GM19043 (cell line): ENCODE data around the gene NOL11.
"Not testable (repeated sequence)": the region's sequence is repeated elsewhere in the genome, so short reads cannot be mapped to it uniquely, and the experiment has no call there.

Experiments used
- ATAC-seq: cut with Tn5 transposase; IDR thresholded peaks from one replicate; pipeline ENCODE4 v1.9.1; 2021; ENCODE audit warnings: low read depth; ENCODE audit not compliant: unreplicated experiment

NOL11 gene

DNA sequence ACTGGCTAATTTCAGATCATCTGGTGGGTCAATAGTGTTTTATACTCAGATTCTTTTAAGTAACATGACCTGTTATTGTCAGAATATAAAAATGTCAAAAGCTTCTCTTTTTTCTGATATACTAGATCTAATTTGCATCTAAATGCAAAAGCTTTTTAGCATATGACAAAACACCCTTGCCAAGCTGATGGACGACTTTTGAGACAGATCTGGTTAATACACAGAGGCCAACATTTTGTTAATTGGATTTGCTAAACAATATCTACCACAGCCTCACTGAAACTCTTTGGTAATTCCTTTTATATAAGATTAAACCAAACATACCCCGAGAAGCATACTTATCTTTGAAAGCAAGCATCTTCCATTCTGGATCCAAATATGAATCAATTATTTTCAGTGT is 10.3 kb upstream of the NOL11 start:
- ATAC-seq = no peak

DNA sequence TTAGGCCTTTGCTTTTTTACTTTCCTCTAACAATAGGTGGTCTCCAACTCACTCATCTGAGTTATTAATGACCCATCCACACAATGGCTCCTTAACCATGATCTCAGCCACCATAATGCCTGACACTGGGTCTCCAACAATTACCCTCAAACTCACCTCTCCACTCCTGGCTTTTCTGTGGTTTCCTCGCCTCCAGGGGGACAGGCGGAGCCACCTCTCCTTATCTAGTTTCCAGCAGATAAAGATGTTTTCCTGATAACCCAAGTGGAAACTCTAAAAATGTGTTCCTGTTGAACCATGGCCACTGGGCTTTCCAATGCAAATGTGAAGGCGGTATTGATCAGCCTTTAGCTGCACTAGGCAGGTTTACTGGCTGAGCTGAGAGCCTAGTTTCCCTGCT is 9.4 kb upstream of the NOL11 start:
- ATAC-seq = no peak

DNA sequence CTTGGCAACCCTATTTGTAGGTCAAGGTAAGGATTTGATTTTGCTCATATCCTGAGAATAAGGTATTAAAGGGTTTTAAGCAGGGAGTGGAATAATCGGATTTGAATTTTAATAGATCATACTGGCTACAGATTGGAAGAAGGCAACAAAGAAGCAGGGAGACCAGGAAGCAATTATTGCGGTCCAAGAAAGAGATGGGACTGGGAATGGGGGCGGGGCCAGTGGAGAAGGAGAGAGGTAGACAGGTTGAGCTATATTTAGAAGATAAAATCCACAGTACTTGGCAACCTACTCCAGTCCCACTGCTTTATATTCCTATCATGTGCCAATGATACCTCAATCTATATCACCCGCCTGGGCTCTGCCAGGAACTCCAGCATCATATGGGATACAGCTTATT is 5.8 kb upstream of the NOL11 start:
- ATAC-seq = no peak

- ATAC-seq = no peak
Observed at GRCh38 chr17:67712375-67712774, 5.4 kb upstream of the NOL11 start.

- ATAC-seq = no peak
Observed at GRCh38 chr17:67713169-67713568, 4.6 kb upstream of the NOL11 start.

- no peak for ATAC-seq
Observed at GRCh38 chr17:67716405-67716798, 1.3 kb upstream of the NOL11 start.

- no peak for ATAC-seq
Observed at GRCh38 chr17:67717192-67717623, 528 bp upstream of the NOL11 start.

DNA sequence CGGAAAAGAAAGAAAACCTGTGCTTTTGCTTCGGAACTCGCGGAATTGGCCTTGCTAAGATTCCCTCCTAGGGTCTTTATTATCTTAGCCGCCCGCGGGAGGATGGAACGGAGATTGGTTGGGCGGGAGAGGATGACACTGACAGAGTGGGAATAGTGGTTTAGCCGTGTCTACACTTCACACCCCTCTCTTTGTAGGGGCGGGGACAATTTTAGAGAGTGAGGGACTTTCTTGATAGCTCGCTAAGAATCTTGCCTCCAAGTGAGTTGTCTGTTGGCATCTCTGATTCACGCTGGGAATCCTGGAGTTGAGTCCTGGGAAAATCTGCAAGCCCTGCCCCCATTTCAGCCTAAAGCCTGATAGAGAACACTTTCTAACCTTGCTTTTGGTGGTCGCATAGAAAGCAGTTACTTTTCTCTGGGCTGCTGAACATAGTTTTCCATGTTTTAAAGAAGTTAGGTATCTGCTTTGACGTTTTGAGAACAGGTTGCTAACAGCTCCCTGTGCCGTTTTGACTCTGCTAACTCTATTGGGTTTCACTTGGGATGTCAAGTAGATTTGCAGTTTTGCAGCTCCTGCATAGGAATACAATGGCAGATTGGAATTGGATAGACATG is 697 bp downstream of the NOL11 start:
- ATAC-seq = no peak

DNA sequence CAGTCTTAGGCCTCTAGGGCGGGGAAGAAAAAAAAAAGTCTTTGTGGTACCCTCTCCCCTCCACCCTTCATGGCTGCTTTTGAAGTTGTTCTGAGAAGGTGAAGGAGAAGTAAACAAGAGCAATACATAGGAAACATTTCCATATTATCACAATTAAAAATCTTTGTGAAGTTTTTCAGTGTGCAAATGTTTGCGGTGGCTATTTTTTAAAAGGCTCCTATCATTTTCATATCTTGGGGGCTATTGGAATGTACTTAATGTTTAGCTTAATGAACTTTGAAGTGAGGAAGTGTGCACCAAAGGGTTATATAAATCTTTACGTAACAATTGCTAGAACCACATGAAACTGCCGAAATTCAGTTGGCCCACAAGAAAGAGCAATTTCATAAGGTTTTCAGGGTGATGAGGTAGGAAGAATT is 7.6 kb downstream of the NOL11 start:
- ATAC-seq = no peak

DNA sequence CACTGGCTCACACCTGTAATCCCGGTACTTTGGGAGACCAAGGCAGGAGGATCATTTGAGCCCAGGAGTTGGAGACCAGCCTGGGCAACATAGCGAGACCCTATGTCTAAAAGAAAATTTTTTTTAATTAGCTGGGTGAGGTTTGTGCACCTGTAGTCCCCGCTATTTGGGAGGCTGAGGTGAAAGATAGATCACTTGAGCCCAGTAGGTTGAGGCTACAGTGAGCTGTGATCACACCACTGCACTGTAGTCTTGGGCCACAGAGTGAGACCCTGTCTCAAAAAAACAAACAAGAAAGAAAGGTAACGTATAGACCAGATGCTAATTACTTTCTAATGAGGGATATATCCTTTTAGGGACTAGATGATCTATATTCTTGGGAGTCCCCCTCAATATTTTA is 8.1 kb downstream of the NOL11 start:
- ATAC-seq = no peak

- ATAC-seq = not testable (repeated sequence)
Observed at GRCh38 chr17:67727152-67728039, 9.7 kb downstream of the NOL11 start.

DNA sequence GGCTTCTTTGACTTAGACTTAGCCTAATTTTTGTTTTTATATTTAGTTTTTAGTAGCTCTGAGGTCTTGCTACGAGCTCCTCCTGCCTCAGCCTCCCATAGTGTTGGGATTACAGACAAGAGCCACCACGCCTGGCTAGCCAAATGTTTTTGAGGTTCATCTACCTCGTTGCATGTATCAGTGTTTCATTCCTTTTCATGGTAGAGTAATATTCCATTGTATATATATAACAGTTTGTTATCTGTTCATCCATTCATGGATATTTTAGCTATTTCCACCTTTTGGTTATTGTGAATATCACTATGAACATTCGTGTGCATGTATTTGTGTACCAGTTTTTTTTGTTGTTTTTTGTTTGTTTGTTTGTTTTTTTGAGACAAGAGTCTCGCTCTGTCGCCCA is 12.2 kb downstream of the NOL11 start:
- ATAC-seq = no peak

DNA sequence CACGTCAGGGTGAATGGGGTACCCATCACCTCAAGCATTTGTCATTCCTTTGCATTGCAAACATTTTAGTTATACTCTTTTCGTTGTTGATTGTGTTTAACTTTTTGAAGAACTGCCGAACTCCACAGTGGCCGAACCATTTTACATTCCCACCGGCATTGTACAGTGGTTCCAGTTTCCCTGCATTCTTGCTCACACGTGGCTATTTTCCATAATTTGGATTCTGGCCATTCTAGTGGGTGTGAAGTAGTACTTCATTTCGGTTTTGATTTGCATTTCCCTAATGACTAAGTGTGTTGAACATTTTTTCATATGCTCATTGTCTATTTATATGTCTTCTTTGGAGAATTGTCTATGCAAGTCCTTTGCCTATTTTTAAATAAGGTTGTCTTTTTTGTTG is 13.0 kb downstream of the NOL11 start:
- ATAC-seq = no peak

- no peak for ATAC-seq
Observed at GRCh38 chr17:67733449-67733848, 15.7 kb downstream of the NOL11 start.

DNA sequence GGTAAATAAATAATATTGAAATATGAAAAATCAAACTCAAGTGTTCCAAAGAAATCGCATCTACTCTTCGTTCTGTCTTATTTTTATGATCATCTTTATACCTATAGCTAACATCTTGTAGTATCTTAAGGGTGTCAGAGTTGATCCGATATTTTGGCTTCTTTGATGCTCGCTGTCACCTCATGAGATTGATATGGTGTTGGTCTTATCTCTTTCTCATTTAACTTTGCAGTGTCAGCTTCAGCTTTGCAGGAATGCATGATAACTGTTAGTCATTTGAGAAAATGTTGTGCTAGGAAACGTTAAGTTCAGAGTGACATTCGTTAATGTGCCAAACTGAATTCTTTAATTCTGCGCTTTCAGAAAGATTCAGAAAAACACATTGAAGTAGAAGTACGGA is 19.4 kb downstream of the NOL11 start:
- ATAC-seq = no peak

DNA sequence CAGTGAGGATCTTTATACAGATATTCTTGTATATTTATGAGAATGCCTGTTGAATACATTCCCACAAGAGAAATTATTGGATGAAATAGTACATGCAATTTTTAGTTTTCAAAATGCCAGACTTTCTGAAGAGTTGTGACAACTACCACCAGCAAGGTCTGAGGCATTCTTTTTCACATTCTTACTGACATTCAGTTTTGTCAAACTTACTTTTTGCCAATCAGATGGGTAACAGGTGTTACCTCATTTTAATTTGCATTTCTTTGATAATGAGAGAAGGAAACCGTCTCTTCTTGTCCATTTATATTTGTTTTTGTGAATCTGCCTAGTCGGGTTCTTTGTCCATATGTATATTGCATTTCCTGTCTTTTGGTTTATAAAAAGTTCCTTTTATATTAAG is 24.3 kb downstream of the NOL11 start:
- ATAC-seq = no peak

- no peak for ATAC-seq
Observed at GRCh38 chr17:67746704-67747571, 29.2 kb downstream of the NOL11 start.

- ATAC-seq = no peak
Observed at GRCh38 chr17:67747681-67748235, 30.0 kb downstream of the NOL11 start.

- no peak for ATAC-seq
Observed at GRCh38 chr17:67750067-67750466, 32.3 kb downstream of the NOL11 start.

DNA sequence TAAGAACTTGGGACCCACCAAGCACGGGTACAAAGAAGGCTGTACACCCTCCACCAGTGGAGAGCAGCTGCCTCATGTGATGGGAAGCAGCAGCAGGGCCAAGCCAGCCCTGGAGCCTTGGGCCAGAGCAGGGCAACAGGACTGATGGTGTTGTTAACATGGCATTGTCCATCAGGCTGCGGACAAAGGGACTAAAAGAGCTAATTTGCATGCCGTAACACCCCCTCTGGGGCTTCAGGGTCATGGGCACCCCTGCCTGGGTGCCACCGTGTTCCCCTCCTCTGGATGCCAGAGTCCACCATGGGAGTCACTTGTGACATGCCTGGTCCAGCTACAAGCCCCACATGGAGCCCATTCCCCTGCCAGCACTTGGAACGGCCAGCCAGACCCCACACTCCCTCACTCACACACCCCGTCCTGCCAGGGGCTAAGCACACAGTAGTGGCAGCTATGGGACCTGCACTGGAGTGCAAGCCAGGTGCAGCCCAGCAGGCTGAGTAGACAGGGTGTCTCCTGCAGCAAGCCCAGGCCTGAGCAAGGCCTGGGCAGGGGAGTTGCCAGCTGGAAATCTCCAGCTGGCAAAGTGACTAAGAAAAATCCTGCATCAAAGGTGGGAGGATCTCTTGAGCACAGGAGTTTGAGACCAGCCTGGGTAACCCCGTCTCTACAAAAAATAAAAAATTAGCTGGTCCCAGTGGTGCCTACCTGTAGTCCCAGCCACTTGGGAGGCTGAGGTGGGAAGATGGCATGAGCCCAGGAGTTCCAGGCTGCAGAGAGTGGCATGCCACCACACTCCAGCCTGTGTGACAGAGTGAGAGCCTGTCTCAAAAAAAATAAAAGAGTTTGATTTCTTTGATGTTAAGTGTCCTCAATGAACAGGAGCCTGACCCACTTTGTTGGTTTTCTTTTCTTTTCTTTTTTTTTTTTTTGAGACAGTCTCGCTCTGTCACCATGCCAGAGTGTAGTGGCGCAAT is 33.7 kb downstream of the NOL11 start:
- no peak for ATAC-seq
